Posterior cingulate gyrus (tissue), 11 donors: ENCODE results near the gene LMBRD2.
A peak's percentile ranks its signal among the peaks of the same experiment; 100 is the strongest.
"Not testable (repeated sequence)": the region's sequence is repeated elsewhere in the genome, so short reads cannot be mapped to it uniquely, and the experiment has no call there.

ENCODE experiments used
- DNase-seq, 10 donors: peaks; one replicate each; pipeline versions ENCODE4 v3.0.0 to v3.0.0-alpha.2; 2020 to 2021; ENCODE audit warnings: mixed read lengths in 3 of 10
- intact Hi-C: fragments of 100-400 bp; cut with DNase I; formaldehyde crosslinking; loops from one replicate; pipeline ENCODE4 v1.15.1; 2023

LMBRD2 gene

DNA sequence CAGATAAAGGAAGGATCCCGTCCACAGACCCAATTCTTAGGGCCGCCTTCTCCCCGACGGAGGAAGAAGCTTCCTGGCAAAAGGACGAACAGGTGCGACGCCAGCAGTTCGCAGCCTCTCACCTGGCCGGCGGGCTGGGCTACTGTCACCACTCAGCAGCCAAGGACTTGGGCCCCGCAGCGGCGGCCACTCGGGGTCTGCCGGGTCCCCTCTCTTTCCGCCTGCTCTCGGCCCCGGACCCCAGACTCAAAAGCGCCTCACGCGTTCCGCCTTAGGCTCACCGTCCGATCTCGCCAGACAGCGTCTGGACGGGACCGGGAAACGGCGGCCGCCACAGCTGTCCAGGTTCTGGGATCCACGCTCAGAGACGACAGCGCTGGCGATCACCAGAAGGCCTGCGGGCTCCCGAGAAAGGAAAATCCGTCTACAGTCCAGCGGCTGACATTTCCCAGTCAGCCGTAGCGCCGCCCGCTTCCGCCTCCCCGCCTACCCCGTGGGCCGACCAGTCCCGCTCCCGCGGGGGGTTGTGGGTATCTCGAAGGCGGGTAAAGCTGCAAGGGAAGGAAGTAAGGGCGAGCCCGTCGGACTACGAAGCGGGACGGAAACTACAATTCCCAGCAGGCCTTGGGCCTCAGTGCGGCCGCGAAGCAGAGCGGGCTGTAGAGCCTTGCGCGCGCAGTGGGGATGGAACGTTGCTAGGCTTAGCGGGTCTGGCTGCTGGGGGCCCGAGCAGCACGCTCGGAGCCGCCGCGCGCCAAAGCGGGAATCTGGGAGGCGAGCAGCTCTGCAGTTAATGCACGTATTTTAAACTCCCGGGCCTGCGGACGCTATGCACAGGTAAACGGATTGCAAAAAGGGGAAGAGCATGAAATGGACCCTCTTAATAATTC is at the start of gene LMBRD2, which contains the start of gene SKP2:
LMBRD2 (minus strand) TSS at position 454 of the 890 bp plus-strand sequence. CDS start 8,538 bp downstream, outside the sequence.
SKP2 (plus strand) TSS at position 678 of the 890 bp plus-strand sequence; CDS start at position 830, 152 bp downstream.
- DNase-seq, result peak; percentile 98 to 100 (median 99)
- intact Hi-C loops, result loop anchor here (5.0 kb wide), 2 partner anchors 91 to 726 kb away; partner anchors contain the start of genes NADK2 and NIPBL

DNA sequence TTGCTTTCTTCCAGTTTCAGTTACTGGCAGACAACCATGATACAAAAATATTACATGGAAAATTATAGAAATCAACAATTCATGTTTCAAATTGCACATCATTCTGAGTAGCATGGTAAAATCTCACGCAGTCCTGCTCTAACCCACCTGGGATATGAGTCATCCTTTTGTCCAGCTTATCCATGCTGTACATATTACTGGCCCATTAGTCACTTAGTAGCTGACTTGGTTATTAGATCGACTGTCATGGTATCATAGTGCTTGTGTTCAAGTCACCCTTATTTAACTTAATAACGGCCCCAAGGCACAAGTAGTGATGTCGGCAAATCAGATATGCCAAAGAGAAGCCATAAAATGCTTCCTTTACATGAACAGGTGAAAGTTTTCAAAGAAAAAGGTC is 48.8 kb upstream of the LMBRD2 start:
- intact Hi-C loops, result no loop called here
- no peak for DNase-seq

DNA sequence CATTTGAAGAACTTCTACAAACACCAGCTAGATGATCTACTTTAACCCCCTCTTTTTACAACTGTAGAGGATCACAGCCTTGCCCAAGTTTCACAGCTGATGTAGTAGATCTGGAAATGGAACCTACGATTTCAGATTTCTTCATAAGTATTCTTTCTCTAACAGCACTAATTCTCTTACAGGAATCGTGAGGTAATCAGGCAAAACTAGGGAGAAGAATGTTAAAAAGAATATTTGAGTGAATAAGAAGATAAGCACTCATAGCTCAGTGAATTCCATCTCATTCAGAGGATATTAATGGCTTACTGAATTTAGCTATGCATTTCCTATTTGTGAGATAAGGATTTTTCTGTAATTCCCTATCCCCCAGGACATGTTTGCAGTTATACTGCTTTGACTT is 47.9 kb upstream of the LMBRD2 start:
- intact Hi-C loops, result no loop called here
- DNase-seq, result no peak

DNA sequence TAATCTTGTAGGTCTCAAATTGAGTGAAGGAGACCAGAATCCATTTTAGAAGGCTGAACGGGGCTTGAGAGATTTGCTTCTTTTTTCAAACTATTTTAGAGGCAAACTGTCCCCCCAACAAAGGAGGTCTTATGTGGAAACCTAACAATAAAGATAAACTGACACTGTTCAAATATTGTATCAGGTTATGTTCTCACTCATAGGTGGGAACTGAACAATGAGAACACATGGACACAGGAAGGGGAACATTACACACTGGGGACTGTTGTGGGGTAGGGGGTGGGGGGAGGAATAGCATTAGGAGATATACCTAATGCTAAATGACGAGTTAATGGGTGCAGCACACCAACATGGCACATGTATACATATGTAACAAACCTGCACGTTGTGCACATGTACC is 47.1 kb upstream of the LMBRD2 start:
- DNase-seq, intact Hi-C loops: not testable (repeated sequence)

DNA sequence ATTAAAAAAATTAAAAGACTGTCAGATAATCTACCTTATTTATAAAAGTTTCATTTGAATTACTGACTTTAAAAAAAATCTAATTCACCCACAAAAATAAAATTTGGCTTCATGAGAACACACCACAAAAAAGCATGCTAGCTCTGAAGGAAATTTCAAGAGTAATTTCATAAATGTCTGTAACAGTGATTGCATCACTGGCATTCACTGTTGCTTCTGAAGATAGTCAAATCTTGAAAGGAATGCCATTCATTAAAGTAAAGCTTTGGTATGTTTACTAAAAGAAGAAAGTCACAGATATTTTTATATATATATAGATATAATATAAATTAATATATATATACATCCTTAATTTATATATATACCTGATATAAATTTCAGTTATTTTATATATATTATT is 46.6 kb upstream of the LMBRD2 start:
- DNase-seq, result no peak
- intact Hi-C loops, result no loop called here

DNA sequence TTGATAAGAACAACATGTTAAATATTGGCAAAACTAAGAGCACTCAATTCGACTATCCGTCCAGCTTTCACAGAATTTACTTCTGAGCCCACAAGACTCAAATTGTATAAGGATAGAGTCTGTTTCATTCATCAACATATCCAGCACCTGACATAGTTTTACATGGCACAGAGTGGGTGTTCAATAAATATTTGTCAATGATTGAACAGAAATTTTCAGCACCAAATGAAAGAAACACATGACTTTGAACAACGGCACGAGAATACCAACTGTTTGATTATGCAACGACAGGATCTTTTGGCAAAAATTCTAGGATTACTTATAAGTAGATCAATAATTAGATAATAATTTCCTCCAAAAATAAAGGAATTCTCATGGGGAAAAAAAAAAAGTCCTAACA is 42.1 kb upstream of the LMBRD2 start:
- no peak for DNase-seq
- intact Hi-C loops, result no loop called here

DNA sequence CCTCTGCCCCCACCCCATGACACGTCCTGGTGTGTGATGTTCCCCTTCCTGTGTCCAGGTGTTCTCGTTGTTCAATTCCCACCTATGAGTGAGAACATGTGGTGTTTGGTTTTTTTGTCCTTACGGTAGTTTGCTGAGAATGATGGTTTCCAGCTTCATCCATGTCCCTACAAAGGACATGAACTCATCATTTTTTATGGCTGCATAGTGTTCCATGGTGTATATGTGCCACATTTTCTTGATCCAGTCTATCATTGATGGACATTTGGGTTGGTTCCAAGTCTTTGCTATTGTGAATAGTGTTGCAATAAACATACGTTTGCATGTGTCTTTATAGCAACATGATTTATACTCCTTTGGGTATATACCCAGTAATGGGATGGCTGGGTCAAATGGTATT is 32.7 kb upstream of the LMBRD2 start:
- intact Hi-C loops, DNase-seq: not testable (repeated sequence)

DNA sequence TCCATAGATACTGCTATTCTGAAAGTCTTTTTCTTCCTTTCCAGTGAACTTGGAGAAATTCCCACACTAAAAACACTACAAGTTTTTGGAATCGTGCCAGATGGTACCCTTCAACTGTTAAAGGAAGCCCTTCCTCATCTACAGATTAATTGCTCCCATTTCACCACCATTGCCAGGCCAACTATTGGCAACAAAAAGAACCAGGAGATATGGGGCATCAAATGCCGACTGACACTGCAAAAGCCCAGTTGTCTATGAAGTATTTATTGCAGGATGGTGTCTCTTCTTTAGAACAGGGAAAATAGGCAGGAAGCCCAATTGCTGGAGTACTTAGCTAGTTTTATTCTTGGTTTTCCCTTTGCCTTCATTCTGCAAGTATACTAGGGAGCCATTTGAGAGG is 30.1 kb upstream of the LMBRD2 start:
- intact Hi-C loops, result no loop called here
- no peak for DNase-seq

DNA sequence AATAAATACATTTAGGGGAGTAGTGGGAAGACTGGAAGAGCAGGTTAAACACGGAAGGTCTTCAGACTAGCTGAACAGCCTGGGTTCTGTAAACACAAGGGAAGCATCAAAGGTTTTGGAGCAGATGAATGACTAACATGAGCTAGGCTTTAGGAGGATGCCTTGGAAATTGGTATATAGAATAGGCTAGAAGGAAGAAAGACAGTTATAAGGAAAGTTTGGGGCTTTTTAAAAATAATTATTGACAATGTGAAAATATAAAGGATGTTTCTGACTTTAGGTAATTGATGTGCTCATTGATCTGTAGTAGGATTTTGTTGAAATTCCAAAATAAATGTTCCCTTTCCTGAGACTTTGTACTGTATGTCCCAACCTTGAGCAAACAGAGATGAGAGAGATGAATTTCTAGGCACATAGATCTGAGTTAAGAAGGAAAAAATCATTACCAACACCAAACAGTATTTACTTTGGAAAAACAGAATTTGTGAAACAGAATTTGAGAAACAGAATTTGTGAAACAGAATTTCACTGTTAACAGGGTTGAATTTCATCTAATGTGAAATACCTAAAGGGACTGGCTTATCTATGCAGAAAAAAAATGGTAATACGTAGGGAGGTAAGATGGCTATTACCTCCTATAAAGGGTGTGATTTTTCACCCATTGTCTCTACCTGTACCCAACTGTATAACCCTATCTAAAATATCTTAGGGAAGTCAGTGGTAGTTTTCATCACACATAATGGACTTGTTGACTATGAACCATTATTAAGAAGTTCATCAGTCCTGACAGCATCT is 29.1 kb upstream of the LMBRD2 start:
- no peak for DNase-seq
- intact Hi-C loops, result no loop called here

DNA sequence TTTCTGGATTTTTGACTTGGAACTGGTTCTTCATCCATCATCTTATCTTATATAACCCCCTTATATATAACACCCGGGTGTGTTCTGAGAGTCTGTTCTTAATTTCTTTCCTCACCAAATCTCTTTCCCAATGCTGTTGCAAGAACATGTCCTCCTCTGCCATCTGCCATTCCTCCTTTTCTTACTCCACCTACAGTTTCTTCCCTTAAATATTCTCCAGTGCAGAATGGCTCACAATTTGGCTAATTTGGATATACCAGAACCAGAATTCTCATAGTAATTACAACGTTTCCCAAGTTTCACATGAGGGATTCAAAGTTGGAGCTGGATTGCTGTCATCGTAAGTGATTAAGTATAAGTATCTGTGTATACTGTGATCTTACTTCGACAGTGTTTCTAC is 28.3 kb upstream of the LMBRD2 start:
- DNase-seq, result no peak
- intact Hi-C loops, result loop anchor here (10.0 kb wide), 1 partner anchor 125 kb away; the partner anchor contains the start of gene RANBP3L

DNA sequence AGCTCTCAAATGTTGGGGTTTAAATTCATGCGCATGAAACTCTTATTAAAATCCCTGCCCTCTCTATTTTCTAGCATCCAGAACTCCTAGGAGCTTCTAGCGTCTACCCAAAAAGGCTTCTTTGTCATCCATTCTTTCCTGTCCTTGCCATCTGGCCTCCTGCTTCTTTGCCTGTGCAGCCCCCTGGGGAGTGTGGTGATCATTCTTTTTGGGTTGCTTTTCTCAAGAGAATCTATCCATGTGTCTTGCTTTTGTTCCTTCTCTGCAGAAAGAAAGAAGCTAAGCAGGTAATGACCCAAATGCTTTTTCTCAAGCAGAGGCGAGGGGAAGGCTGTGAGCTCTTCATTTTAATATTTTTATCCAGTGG is 26.8 kb upstream of the LMBRD2 start:
- no peak for DNase-seq
- intact Hi-C loops, result loop anchor here (10.0 kb wide), 1 partner anchor 126 kb away; the partner anchor contains the start of gene RANBP3L

DNA sequence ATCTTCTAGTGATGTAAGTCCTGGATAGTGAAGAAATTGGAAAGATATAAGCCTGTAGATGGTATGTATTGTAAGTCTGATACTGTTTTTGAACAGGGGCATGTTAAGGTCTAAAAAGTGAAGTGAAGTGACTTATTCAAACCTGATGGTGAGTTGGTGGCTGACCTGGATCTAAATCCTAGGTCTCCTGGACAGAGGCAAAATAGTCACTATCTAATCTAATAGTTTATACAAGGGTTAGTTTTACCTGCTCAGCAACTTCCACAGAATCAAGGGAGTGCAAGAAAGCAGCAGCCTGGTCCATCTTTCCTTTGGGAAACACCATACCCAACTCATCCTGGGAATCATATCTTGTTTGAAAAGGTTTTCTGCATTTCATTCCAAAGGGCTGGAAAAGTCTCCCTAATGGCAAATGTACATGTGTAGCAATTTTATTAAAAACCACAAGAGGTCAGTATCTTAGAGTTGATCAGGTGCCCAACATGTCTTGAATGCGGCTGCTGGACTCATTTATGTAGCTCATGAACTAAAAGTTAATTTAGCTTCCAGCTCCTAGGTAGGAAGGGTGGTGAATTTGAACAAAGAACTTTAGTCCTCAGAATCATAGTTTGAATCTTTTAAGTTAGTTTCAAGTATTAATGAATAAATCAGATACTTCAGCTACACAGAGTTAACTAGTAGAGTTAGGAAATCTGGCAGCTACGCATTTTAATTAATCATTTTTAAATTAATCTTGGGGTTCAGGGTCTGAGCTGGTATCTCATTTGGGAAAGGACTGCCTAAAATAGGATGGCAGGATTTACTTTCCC is 26.2 kb upstream of the LMBRD2 start:
- no peak for DNase-seq
- intact Hi-C loops, result loop anchor here (10.0 kb wide), 1 partner anchor 127 kb away; the partner anchor contains the start of gene RANBP3L

DNA sequence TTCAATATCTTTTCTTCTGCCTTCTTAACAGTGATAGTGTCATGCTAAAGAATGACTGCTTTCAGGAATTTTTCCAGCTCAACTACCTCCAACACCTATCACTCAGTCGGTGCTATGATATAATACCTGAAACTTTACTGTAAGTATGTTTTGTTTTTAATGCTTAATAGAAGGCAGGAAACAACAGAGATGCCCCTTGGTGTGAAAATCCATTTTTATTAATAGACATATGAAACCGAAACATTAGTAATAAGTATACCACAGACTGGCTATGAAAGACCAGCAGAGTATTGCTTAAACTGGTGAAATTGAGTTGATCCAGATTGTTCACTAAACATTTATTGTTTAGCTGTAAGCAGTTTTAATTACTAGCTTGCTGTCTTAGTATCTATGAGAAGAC is 25.5 kb upstream of the LMBRD2 start:
- intact Hi-C loops, result loop anchor here (10.0 kb wide), 1 partner anchor 128 kb away; the partner anchor contains the start of gene RANBP3L
- DNase-seq, result no peak

DNA sequence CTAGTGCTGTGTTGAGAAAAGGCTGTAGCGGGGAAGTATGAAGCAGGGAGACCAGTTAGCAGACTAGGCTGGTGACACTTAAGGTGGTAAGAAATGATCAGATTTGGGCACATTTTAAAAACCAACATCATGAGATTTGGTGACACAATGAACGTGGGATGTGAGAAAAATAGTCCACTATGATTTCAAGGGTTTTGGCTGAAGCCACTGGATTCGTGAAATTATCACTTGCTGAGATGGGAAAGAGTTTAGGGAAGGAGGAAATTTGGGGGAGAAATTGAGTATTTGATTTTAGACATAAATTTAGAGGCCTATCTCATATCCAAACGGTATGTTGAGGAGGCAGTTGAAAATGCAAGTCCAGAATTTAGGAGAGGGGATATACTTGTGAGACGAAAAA is 23.4 kb upstream of the LMBRD2 start:
- DNase-seq, result no peak
- intact Hi-C loops, result loop anchor here (10.0 kb wide), 1 partner anchor 130 kb away; the partner anchor contains the start of gene RANBP3L

DNA sequence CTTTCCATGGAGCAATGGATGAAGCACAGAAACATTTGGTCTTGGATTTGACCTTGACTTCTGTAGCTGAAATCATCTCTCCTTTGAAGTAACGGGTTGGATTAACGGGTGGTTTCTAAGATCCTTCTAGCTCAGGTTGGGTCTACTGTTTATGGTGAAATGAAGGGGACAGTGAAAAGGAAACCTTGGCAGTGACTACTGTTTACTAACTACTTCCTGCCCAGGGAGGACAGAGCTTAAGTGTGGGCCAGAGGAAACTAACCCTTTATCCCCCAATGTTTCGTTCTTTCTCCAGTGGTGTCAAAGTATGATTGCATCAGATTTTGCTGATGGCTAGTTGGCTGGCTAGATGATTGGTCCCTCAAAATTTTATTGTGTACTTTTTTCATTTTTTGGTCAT is 22.4 kb upstream of the LMBRD2 start:
- DNase-seq, result no peak
- intact Hi-C loops, result loop anchor here (10.0 kb wide), 1 partner anchor 131 kb away; the partner anchor contains the start of gene RANBP3L

DNA sequence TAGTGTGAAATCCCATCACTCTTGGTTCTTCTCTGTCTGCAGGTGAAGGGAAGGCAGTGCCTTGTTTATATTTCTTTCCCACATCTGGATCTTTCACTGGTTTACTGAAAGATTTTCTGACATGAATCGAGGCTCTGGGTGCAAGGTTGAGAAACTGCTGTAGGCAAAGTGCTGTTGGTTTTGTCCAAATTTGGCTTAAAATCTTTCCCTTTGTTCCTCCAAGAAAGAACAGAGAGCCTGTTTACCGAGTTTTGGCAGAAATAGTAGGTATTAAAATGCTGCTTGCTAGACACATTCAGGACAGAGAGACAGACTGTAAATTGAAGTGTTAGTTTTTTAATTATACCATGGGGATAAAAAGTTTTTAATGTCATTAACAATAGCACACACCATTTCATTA is 21.7 kb upstream of the LMBRD2 start:
- intact Hi-C loops, result loop anchor here (10.0 kb wide), 1 partner anchor 131 kb away; the partner anchor contains the start of gene RANBP3L
- DNase-seq, result no peak

DNA sequence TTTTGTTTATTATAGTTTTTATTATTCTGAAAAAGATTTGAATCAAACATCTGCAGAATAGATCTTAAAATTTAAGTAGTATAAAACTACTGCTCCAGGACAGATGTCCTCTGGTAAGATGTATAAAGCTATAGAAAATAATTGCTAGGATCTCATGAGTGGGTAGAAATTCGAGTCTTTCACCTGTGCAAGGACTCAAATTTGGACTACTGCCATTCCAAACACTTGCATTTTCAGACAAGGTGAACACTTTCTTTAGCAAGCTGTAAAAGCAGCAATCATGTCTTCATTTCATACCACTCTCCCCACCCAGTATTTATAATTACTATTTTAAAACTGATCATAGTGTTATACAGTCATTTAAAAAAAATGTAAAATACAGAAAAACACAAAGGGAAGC is 20.9 kb upstream of the LMBRD2 start:
- intact Hi-C loops, result loop anchor here (10.0 kb wide), 1 partner anchor 132 kb away; the partner anchor contains the start of gene RANBP3L
- DNase-seq, result no peak

DNA sequence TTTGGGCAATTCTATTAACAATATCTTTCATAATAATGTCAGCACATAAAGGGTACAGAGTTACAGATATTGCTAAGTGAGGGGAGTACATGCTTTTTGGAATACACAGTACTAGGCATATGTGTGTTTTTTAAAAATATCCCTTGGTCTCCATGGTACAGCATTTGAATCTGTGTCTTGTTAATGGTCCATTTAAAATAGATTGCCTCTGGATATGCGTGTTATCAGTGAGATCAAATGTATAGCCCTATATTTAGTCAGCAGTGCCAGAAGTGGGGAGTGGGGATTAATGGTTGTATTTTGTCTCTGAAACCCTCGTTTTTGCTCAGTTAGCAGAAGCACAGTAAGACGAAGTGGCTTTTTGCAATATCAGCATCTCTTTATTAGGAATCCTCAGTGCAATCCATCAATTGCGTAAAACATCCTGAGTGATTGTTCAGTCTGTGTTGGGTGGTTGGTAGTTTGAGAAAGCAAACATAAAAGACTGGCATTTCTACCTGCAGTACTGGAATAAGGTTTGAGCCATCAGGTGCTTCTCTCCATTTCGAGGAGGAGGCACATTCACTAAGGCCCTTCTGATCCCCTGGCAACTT is 19.2 kb upstream of the LMBRD2 start:
- intact Hi-C loops, result loop anchor here (10.0 kb wide), 1 partner anchor 134 kb away; the partner anchor contains the start of gene RANBP3L

DNA sequence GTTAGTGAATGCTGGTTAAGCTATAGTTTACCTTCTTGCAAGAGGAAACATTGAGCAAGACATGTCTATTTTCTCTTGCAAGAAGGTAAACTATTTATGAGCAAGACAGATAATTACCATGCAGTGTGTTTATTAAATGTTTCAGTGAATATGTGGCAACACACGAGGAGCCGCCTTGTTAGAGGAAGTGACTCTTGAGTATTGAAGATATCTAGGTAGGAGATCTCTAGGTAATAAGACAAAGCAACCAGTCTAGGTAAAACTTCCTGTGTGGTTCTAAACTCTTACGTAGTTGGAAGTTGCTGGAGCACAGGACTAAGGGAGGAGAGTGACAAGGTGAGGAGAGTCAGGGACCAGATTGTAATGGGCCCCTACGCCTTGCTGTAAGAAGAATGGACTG is 17.1 kb upstream of the LMBRD2 start:
- intact Hi-C loops, result no loop called here

More for the DNA sequence above, 19.2 kb upstream of the LMBRD2 start:
- DNase-seq, result no peak

More for the DNA sequence above, 17.1 kb upstream of the LMBRD2 start:
- DNase-seq, result no peak
